ENCODE measurements around the gene PPEF1.

GRCh38 chrX:18676470-18676869 lies 31.0 kb upstream of the PPEF1 start:
- TF ChIP-seq CTCF (IDR thresholded peaks at IDR 0.05; ENCODE audit: low read depth, low read length) = no peak
- no peak for TF ChIP-seq POLR2A (IDR thresholded peaks at IDR 0.05; ENCODE audit: extremely low read depth, insufficient read length)

Measured in NB4 (cell line).